OCI-LY1 (cell line): ENCODE measurements around the gene SOX10.

Experiments
- H2AFZ ChIP-seq: fragments of 200-600 bp; sonication (generic), shearing (Covaris generic); 2 replicates; pipeline ENCODE4 v1.6.0; 2014; ENCODE audit warnings: antibody characterized with exemption, mild to moderate bottlenecking, low read length
- H3F3A ChIP-seq: fragments of 200-600 bp; sonication (generic), shearing (Covaris generic); 2 replicates; pipeline ENCODE4 v1.6.0; 2014; ENCODE audit warnings: mild to moderate bottlenecking, antibody characterized with exemption, low read length, moderate library complexity; ENCODE audit not compliant: insufficient read depth
- H3K27ac ChIP-seq: fragments of 200-600 bp; sonication (generic); 2 replicates; pipeline ENCODE4 v1.5.1; 2014; ENCODE audit warnings: low read length, mixed run types, mild to moderate bottlenecking, low read depth; ENCODE audit not compliant: poor library complexity, severe bottlenecking
- H3K27me3 ChIP-seq: fragments of 200-600 bp; sonication (generic); 2 replicates; pipeline ENCODE4 v1.6.0; 2014; ENCODE audit warnings: antibody characterized with exemption, mild to moderate bottlenecking, low read length, moderate library complexity; ENCODE audit not compliant: insufficient read depth
- H3K36me3 ChIP-seq: fragments of 200-600 bp; sonication (generic); 2 replicates; pipeline ENCODE4 v1.6.1; 2014; ENCODE audit warnings: mild to moderate bottlenecking, antibody characterized with exemption, low read length, moderate library complexity, mixed read lengths; ENCODE audit not compliant: insufficient read depth
- H3K4me1 ChIP-seq: fragments of 200-600 bp; sonication (generic); 2 replicates; pipeline ENCODE4 v1.5.1; 2014; ENCODE audit warnings: mild to moderate bottlenecking, low read length, moderate library complexity; ENCODE audit not compliant: insufficient read depth, severe bottlenecking
- H3K4me2 ChIP-seq: fragments of 200-600 bp; sonication (generic), shearing (Covaris generic); 2 replicates; pipeline ENCODE4 v1.6.1; 2014; ENCODE audit warnings: low read length
- H3K4me3 ChIP-seq: fragments of 200-600 bp; sonication (generic); 2 replicates; pipeline ENCODE4 v1.5.1; 2014; ENCODE audit warnings: low read length, low read depth, mild to moderate bottlenecking, mixed read lengths; ENCODE audit not compliant: poor library complexity, severe bottlenecking
- H3K79me2 ChIP-seq: fragments of 200-600 bp; shearing (Covaris generic); 2 replicates; pipeline ENCODE4 v1.6.1; 2016; ENCODE audit warnings: mixed run types, low read length, mixed read lengths; ENCODE audit not compliant: insufficient read depth
- H3K9ac ChIP-seq: fragments of 200-600 bp; sonication (generic), shearing (Covaris generic); 2 replicates; pipeline ENCODE4 v1.6.1; 2014; ENCODE audit warnings: mild to moderate bottlenecking, low read length, mixed read lengths
- H3K9me2 ChIP-seq: fragments of 200-600 bp; sonication (generic), shearing (Covaris generic); 2 replicates; pipeline ENCODE4 v1.6.1; 2014; ENCODE audit warnings: low read depth, mild to moderate bottlenecking, low read length, mixed read lengths
- H3K9me3 ChIP-seq: fragments of 200-600 bp; shearing (Covaris generic); 2 replicates; pipeline ENCODE4 v1.6.1; 2014; ENCODE audit warnings: low read length, mixed read lengths
- H4K20me1 ChIP-seq: fragments of 200-600 bp; sonication (generic), shearing (Covaris generic); 2 replicates; pipeline ENCODE4 v1.6.0; 2016; ENCODE audit warnings: mild to moderate bottlenecking, low read length; ENCODE audit not compliant: insufficient read depth
- CTCF ChIP-seq: fragments of 200-600 bp; sonication (generic), shearing (Covaris generic); IDR thresholded peaks from 2 replicates; pipeline ENCODE4 v1.5.1; 2017; ENCODE audit warnings: mild to moderate bottlenecking, antibody characterized with exemption, low read length, moderate library complexity, mixed read lengths
- EZH2 ChIP-seq: fragments of 200-600 bp; sonication (generic), shearing (Covaris generic); IDR thresholded peaks from 2 replicates; pipeline ENCODE4 v1.8.0; 2017; ENCODE audit warnings: borderline replicate concordance, mixed run types, mild to moderate bottlenecking, antibody characterized with exemption, low read length, moderate library complexity, mixed read lengths

Gene SOX10

GRCh38 chr22:38014083-38014482, 29.7 kb upstream of the SOX10 start:
- H3K27ac ChIP-seq: no peak overlapping the region
- TF ChIP-seq CTCF (no peak), EZH2 (no peak)
- H3F3A ChIP-seq: no peaks in the 10 kb centered on the region
- H3K79me2 ChIP-seq: no peaks in the 10 kb centered on the region
- no peaks in the 10 kb centered on the region for H3K9me3 ChIP-seq
- H3K4me3 ChIP-seq: no peak overlapping the region
- no peak overlapping the region for H3K4me2 ChIP-seq
- H3K4me1 ChIP-seq: no peaks in the 10 kb centered on the region
- no peaks in the 10 kb centered on the region for H3K9me2 ChIP-seq
- no peaks in the 10 kb centered on the region for H3K36me3 ChIP-seq
- H3K9ac ChIP-seq: no peak overlapping the region
- peaks cover 5% of the 10 kb centered on the region; the same call in 1 of the 2 replicates for H3K27me3 ChIP-seq
- H4K20me1 ChIP-seq: no peaks in the 10 kb centered on the region
- H2AFZ ChIP-seq: no peak overlapping the region

GRCh38 chr22:38012604-38013072, 28.3 kb upstream of the SOX10 start:
- H4K20me1 ChIP-seq: no peaks in the 10 kb centered on the region
- no peak overlapping the region for H3K27ac ChIP-seq
- no peaks in the 10 kb centered on the region for H3K27me3 ChIP-seq
- no peak overlapping the region for H3K4me3 ChIP-seq
- no peaks in the 10 kb centered on the region for H3F3A ChIP-seq
- no peaks in the 10 kb centered on the region for H3K79me2 ChIP-seq
- H3K4me2 ChIP-seq: no peak overlapping the region
- H3K36me3 ChIP-seq: no peaks in the 10 kb centered on the region
- H3K9ac ChIP-seq: no peak overlapping the region
- H3K9me3 ChIP-seq: no peaks in the 10 kb centered on the region
- H3K4me1 ChIP-seq: no peaks in the 10 kb centered on the region
- no peak overlapping the region for H2AFZ ChIP-seq
- H3K9me2 ChIP-seq: no peaks in the 10 kb centered on the region
- TF ChIP-seq EZH2: no peak
- no peak for TF ChIP-seq CTCF

- no peaks in the 10 kb centered on the region for H3K79me2 ChIP-seq
- H3F3A ChIP-seq: no peaks in the 10 kb centered on the region
- no peak overlapping the region for H3K4me3 ChIP-seq
- no peaks in the 10 kb centered on the region for H3K9me2 ChIP-seq
- no peak overlapping the region for H3K9ac ChIP-seq
- H3K27ac ChIP-seq: no peak overlapping the region
- no peaks in the 10 kb centered on the region for H3K4me1 ChIP-seq
- H4K20me1 ChIP-seq: no peaks in the 10 kb centered on the region
- H3K4me2 ChIP-seq: no peak overlapping the region
- H3K9me3 ChIP-seq: no peaks in the 10 kb centered on the region
- no peak overlapping the region for H2AFZ ChIP-seq
- peaks cover under 1% of the 10 kb centered on the region; the same call in 1 of the 2 replicates for H3K27me3 ChIP-seq
- no peaks in the 10 kb centered on the region for H3K36me3 ChIP-seq
- TF ChIP-seq CTCF (no peak), EZH2 (no peak)
Observed at GRCh38 chr22:38009000-38009806, 24.8 kb upstream of the SOX10 start.
